Mammary epithelial cell (primary cell): Measurements from ENCODE around the gene ADAM12.

Experiments
- EZH2 ChIP-seq: IDR thresholded peaks from 2 replicates; pipeline ENCODE4 v1.6.1; 2012; ENCODE audit warnings: low read length, inconsistent platforms, borderline replicate concordance
- TF ChIP-seq, protein P1 (sequence below), 2 donors: IDR thresholded peaks in 1 of 2; conservative IDR thresholded peaks in 1 of 2; 2 replicates each; pipeline ENCODE4 v1.5.1; 2011 to 2012; ENCODE audit warnings: inconsistent platforms in 2 of 2, low read length in 2 of 2, mild to moderate bottlenecking in 2 of 2, control low read depth in 1 of 2, low read depth in 1 of 2; ENCODE audit not compliant: insufficient read depth in 1 of 2; ENCODE audit errors: extremely low read depth in 1 of 2

DNA sequence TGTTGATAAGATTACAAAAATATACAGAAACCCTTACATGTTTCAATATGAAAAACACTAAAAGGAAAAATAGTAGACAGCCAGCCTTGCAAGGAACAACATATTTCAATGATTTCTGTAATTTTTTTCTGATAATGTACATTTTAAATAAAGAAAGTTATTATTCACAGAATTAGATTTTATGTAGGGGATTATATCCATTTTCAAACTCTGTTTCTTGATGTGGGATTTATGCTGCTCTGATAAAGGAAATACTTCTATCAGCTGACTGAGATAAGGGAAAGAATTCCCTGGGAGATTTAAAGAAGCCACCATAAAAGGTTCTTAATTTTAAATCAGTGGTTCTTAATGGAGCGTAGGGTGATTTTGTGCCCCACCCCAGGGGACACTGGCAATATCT lies 180.4 kb downstream of the ADAM12 start:
- TF ChIP-seq, protein P1, sequence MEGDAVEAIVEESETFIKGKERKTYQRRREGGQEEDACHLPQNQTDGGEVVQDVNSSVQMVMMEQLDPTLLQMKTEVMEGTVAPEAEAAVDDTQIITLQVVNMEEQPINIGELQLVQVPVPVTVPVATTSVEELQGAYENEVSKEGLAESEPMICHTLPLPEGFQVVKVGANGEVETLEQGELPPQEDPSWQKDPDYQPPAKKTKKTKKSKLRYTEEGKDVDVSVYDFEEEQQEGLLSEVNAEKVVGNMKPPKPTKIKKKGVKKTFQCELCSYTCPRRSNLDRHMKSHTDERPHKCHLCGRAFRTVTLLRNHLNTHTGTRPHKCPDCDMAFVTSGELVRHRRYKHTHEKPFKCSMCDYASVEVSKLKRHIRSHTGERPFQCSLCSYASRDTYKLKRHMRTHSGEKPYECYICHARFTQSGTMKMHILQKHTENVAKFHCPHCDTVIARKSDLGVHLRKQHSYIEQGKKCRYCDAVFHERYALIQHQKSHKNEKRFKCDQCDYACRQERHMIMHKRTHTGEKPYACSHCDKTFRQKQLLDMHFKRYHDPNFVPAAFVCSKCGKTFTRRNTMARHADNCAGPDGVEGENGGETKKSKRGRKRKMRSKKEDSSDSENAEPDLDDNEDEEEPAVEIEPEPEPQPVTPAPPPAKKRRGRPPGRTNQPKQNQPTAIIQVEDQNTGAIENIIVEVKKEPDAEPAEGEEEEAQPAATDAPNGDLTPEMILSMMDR (conservative IDR thresholded peaks at IDR 0.05 in 1 of 2, IDR thresholded peaks at IDR 0.05 in 1 of 2; ENCODE audit: extremely low read depth in 1 of 2, insufficient read depth in 1 of 2, low read depth in 1 of 2, low read length in 2 of 2), result no peak
- TF ChIP-seq EZH2, result no peak
